ENCODE data around the gene FOXP3. TPM values are rescaled to one million over a fixed set of nuclear protein-coding genes. Genes with fewer than 3 reads are reported as not detected.

The FOXP3 gene
- total and polyA plus RNA-seq, 2 of the 4 experiments (the other 2 are of a cell fraction) = 0.05 TPM; not detected in 1

GRCh38 chrX:49211074-49211473, 53.4 kb downstream of the FOXP3 start:
- H3K18ac ChIP-seq (ENCODE audit: low read depth, low read length) = no peak overlapping the region
- H3K79me1 ChIP-seq (ENCODE audit: low read depth in 1 of 2, low read length in 2 of 2) = no peaks in the 10 kb centered on the region
- dilution Hi-C loops (cut with HindIII; ENCODE audit: low sequenced_read_pairs, unreplicated experiment) (no loop called here), in situ Hi-C loops (cut with MboI; ENCODE audit: low sequenced_read_pairs) (no loop called here), intact Hi-C loops (cut with micrococcal nuclease) (no loop called here)
- no CpG with 5 or more reads among the region's 9 CpGs for WGBS, 2 experiments (ENCODE audit: extremely low coverage in 2 of 2, insufficient read length in 1 of 2)
- no peaks in the 10 kb centered on the region for H3K36me3 ChIP-seq (ENCODE audit: control insufficient read depth, insufficient read depth, low read length)
- no peak overlapping the region for H4K91ac ChIP-seq (ENCODE audit: insufficient read depth, low read depth, low read length)
- H2AK9ac ChIP-seq (replicated peaks; ENCODE audit: low read depth, low read length, poor library complexity) = no peak overlapping the region
- H3K4ac ChIP-seq (ENCODE audit: low read depth, low read length) = no peak overlapping the region
- no peak overlapping the region for H2BK5ac ChIP-seq (ENCODE audit: low read depth, low read length, poor library complexity, severe bottlenecking)
- TF ChIP-seq RCOR1 (IDR thresholded peaks at IDR 0.05; ENCODE audit: insufficient replicate concordance, low read length) = no peak
- no peak for TF ChIP-seq MAZ (IDR thresholded peaks at IDR 0.05; ENCODE audit: borderline replicate concordance, low read depth, low read length)
- TF ChIP-seq FOS (IDR thresholded peaks at IDR 0.05; ENCODE audit: low read depth, low read length) = no peak
- no peak for TF ChIP-seq NFE2L2 (IDR thresholded peaks at IDR 0.05; ENCODE audit: low read depth, low read length)
- no peak for TF ChIP-seq MAFK (IDR thresholded peaks at IDR 0.05; ENCODE audit: low read depth, low read length)
- no peak for TF ChIP-seq SMC3 (IDR thresholded peaks at IDR 0.05; ENCODE audit: low read depth, low read length)
- no peak for TF ChIP-seq BHLHE40 (IDR thresholded peaks at IDR 0.05; ENCODE audit: low read depth, low read length)
- no peak for TF ChIP-seq CEBPB (IDR thresholded peaks at IDR 0.05; ENCODE audit: low read depth, low read length)
- no peak for TF ChIP-seq MXI1 (IDR thresholded peaks at IDR 0.05; ENCODE audit: borderline replicate concordance, low read depth, low read length)
- TF ChIP-seq ELK1 (IDR thresholded peaks at IDR 0.05; ENCODE audit: borderline replicate concordance, low read depth, low read length) = no peak
- TF ChIP-seq POLR2A (IDR thresholded peaks at IDR 0.05; ENCODE audit: low read depth, low read length) = no peak
- no peak for TF ChIP-seq RAD21 (IDR thresholded peaks at IDR 0.05; ENCODE audit: low read length)
- H2AK5ac ChIP-seq (ENCODE audit: low read depth, low read length) = no peak overlapping the region
- peaks cover 4% of the 10 kb centered on the region for H3K27me3 ChIP-seq (ENCODE audit: control insufficient read depth, insufficient read depth, low read length)
- H2AFZ ChIP-seq (replicated peaks; ENCODE audit: low read length, poor library complexity) = no peak overlapping the region
- no peak for ATAC-seq (ENCODE audit: low read depth)
- no peak overlapping the region for H4K5ac ChIP-seq (ENCODE audit: low read depth, low read length)
- no peak overlapping the region for H3K14ac ChIP-seq (replicated peaks; ENCODE audit: low read depth, low read length)
- H3K56ac ChIP-seq (ENCODE audit: extremely low read depth, insufficient read depth, low read length) = no peak overlapping the region
- no peaks in the 10 kb centered on the region for H3K9me1 ChIP-seq (ENCODE audit: insufficient read depth, low read length)
- no peaks in the 10 kb centered on the region for H4K20me1 ChIP-seq (ENCODE audit: insufficient read depth, low read length)
- H3K23ac ChIP-seq (ENCODE audit: low read depth, low read length) = no peak overlapping the region
- no peak overlapping the region for H3K4me2 ChIP-seq (ENCODE audit: low read depth, low read length)
- POLR2A ChIA-PET (ENCODE audit: unreplicated experiment) = no interaction called here
- H2BK20ac ChIP-seq (ENCODE audit: low read depth, low read length) = no peak overlapping the region
- H3K4me3 ChIP-seq (ENCODE audit: insufficient read depth, low read depth, low read length) = no peak overlapping the region
- no peak overlapping the region for H2BK15ac ChIP-seq (ENCODE audit: low read depth, low read length)
- H4K8ac ChIP-seq (ENCODE audit: low read depth in 2 of 2, low read length in 2 of 2) = no peak overlapping the region
- no peak overlapping the region for H2BK120ac ChIP-seq (ENCODE audit: low read depth, low read length)
- no peak overlapping the region for H3K27ac ChIP-seq (ENCODE audit: insufficient read depth, low read length)
- no peaks in the 10 kb centered on the region for H3K4me1 ChIP-seq (ENCODE audit: control insufficient read depth, insufficient read depth, low read length)
- no TSS peak for BruUV-seq (replicated peaks)
- no peak for DNase-seq
- peaks cover 4% of the 10 kb centered on the region for H3K9me3 ChIP-seq (ENCODE audit: control insufficient read depth, insufficient read depth, low read length)
- no peak overlapping the region for H3K9ac ChIP-seq (ENCODE audit: low read depth, low read length)
- CTCF ChIA-PET = no interaction called here
